C4-2B (cell line): Measurements from ENCODE around the gene LRIG3.

ENCODE experiments used
- CTCF ChIP-seq: fragments of 450-650 bp; conservative IDR thresholded peaks from 2 replicates; pipeline ENCODE4 v1.5.1; 2017; ENCODE audit warnings: mild to moderate bottlenecking
- ZFX ChIP-seq: fragments of 450-650 bp; IDR thresholded peaks from 2 replicates; pipeline ENCODE4 v1.6.1; 2017

GRCh38 chr12:58942345-58942744 is 22.0 kb upstream of the LRIG3 start:
- no peak for TF ChIP-seq CTCF
- TF ChIP-seq ZFX, result no peak
